ENCODE data around the gene SH3TC2. TPM values are rescaled to one million over a fixed set of nuclear protein-coding genes. Genes with fewer than 3 reads are reported as not detected.
A peak's percentile ranks its signal among the peaks of the same experiment; 100 is the strongest.

SH3TC2 gene
- total RNA-seq, 2 experiments from 2014 or later: not detected

DNA sequence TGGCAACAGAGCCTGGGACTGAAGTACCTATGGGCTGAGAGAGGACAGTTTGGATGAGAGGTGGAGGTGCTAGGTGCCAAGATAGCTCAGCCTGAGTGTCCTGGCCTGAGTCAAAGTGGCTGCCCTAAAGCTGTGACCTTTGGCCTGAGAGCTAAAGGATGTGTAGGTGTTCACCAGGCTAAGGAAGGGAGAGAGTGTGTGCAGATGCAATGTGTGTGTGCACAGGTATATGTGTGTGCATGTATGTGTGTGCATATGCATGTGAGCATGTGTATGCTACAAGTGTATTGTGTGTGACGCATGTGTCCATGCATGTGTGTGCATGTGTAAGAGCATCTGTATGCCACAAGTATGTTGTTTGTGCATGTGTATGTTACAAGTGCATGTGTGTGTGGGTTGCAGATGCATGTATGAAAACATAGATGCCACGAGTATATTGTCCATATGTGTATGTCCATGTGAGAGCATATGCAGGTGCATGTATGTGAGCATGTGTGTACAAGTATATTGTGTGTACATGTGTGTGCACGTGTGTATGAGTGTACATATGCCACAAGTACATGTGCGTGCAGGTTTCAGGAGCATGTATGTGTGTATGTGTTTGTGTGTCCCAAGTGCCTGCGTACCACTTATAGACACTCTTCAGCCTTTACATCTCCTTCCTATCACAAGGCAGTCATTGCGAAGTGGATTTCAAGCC lies 102.6 kb downstream of the SH3TC2 start:
- Mint-ChIP-seq H3K27ac (no peak overlapping the region), H3K4me3 (no peak overlapping the region), H3K4me1 (peaks cover 9% of the 10 kb centered on the region), H3K27me3 (peaks cover 5% of the 10 kb centered on the region), H3K36me3 (ENCODE audit: low read depth) (peaks cover 2% of the 10 kb centered on the region), H3K9me3 (peaks cover 4% of the 10 kb centered on the region)
- no peak for DNase-seq
- POLR2A ChIA-PET: no interaction called here
- CTCF ChIA-PET: interaction anchor here (1.2 to 2.0 kb wide), 3 partner anchors 10 to 229 kb away, joined by 3 to 7 read pairs (median 3); no protein-coding TSS in a partner anchor

DNA sequence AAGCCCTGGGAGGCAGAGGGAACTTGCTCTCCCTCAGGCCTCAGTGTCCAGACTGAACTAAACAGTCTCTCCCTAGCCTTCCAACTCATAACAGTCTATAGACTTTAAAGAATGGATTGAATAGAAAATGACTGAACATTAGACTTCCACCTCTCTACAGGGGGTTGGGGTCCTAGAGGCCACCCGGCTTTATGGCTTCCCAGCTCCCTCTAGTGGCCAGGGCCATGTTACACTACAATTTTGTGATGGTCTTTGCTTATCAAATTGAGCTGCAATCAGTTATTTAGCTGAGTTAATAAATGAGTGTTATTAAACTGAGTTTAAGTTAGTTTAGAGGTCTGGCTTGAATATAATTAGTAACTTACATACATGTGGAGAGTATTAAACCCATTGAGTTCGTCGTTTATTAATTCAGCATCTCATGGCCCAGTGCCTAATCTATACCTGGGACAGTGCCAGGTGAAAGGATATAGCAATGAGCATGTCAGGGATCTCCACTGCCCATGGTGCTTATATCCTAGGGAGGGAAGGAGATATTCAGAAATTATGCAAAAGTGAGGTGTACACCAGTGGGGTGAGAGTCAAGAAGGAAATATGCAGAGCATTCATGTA lies 105.2 kb downstream of the SH3TC2 start:
- Mint-ChIP-seq H3K27ac (no peak overlapping the region), H3K4me1 (no peaks in the 10 kb centered on the region), H3K27me3 (peaks cover 11% of the 10 kb centered on the region), H3K4me3 (no peak overlapping the region), H3K36me3 (ENCODE audit: low read depth) (no peaks in the 10 kb centered on the region), H3K9me3 (no peaks in the 10 kb centered on the region)
- POLR2A ChIA-PET: interaction anchor here (0.9 kb wide), 1 partner anchor 224 kb away, joined by 3 read pairs; no protein-coding TSS in a partner anchor
- DNase-seq: peak; percentile 46
- CTCF ChIA-PET: interaction anchor here (0.6 to 1.8 kb wide), 10 partner anchors 10 to 227 kb away, joined by 3 to 6 read pairs (median 4); no protein-coding TSS in a partner anchor

DNA sequence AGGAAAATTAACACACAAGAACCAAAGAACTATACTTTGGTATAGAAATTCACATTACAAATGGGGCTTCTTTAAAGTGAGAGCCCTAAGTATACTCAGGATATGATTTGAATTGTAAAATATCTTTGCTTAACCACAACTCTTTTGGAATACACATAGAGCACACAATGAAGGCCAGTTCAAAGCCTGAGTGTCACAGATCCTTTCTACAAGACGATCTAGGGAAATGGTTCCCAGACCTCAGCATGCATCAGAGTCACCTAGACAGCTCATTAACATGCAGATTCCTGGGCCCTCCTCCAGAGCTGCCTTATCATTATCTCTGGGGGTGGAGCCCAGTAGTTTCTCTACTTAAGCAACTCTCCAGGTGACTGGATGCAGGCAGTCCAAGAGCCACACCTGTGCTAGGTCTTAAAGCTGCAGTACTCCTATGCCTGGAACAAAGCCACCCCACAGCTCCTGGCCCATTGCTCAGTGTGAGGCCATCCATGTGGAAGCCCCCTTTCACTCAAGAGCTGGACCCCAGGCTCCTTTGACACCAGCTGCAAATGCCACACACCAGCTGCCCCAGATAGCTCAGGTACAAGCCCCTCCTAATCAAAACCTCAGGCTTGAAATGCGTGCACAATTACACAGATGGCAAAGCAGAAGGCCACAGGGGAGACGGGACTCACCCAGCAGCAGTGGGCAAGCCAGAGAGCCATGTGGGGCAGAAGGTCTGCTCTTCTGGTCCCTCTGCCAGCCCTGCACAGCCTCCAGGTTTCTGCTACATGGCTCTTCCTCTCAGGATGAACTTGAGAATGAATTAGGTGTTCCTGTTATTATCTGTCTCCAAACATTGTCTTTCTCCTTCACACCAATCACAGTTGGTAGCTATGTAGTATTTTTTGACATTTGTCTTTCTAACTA lies 106.1 kb downstream of the SH3TC2 start:
- no peak overlapping the region for H3K27ac Mint-ChIP-seq
- H3K27me3 Mint-ChIP-seq: peaks cover 8% of the 10 kb centered on the region
- H3K9me3 Mint-ChIP-seq: no peaks in the 10 kb centered on the region
- POLR2A ChIA-PET: no interaction called here
- no peak for DNase-seq
- H3K4me1 Mint-ChIP-seq: no peaks in the 10 kb centered on the region
- CTCF ChIA-PET: interaction anchor here (0.7 to 1.8 kb wide), 5 partner anchors 11 to 226 kb away, joined by 3 to 6 read pairs (median 4); no protein-coding TSS in a partner anchor
- no peak overlapping the region for H3K4me3 Mint-ChIP-seq
- no peaks in the 10 kb centered on the region for H3K36me3 Mint-ChIP-seq (ENCODE audit: low read depth)

Small RNAs within 50 kb of the gene (microRNA-seq; reads per million reads assigned to microRNA genes)
- gene MIR584 (ENCODE audit: borderline microRNAs expressed, borderline replicate concordance): not detected

Other genes with a start within 250 kb of the SH3TC2 start
- gene ADRB2, start 236.5 kb downstream of the SH3TC2 start, total RNA-seq: 1 to 10 TPM; 1.3 to 1.5 TPM
- not detected for gene ABLIM3, start 78.4 kb upstream of the SH3TC2 start, total RNA-seq
- not detected for gene AFAP1L1, start 208.8 kb upstream of the SH3TC2 start, total RNA-seq